HG02798 (cell line): Measurements from ENCODE around the gene HTR1D.
"Not testable (repeated sequence)": the region's sequence is repeated elsewhere in the genome, so short reads cannot be mapped to it uniquely, and the experiment has no call there.

Experiments used
- ATAC-seq: cut with Tn5 transposase; IDR thresholded peaks from one replicate; pipeline ENCODE4 v1.9.1; 2021; ENCODE audit warnings: mild to moderate bottlenecking; ENCODE audit not compliant: unreplicated experiment, poor library complexity

The HTR1D gene

DNA sequence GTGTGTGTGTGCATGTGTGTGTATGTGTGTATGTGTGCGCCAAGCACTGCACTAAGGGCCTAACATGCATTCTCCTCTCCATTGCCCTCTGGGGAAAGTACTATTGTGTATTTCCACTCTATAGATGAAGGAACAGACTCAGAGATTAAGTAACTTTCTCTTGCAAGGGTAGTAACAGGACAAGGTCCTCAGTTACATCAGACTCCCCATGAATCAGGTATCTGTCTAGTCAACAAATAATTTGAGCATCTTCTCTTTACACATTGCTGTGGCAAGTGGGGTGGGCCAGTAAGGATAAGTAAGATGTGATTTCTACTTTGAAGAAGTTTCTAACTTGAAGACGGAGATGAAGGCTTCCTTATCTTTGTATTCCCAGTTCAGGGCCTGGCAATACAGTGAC lies 5.0 kb upstream of the HTR1D start:
- no peak for ATAC-seq

DNA sequence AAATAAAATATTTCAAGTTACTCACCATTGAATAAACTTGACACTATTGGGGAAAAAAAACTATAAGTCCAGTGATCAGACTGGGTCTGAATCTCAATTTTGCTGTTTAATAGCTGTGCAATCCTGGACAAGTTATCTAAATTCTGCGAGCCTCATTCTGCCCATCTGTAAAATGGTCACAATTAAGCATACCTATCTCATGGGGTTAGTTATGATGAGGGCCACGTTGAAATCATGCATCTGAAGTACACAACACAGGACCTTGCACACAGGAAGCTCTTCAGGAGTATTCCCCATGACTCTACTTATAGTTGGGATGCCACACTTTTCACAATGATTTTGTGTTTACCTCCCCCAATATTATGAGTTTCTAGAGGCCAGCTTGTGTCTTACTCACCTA lies 3.8 kb upstream of the HTR1D start:
- ATAC-seq, result no peak

GRCh38 chr1:23216771-23217420 lies 406 bp downstream of the HTR1D start:
- ATAC-seq, result no peak

DNA sequence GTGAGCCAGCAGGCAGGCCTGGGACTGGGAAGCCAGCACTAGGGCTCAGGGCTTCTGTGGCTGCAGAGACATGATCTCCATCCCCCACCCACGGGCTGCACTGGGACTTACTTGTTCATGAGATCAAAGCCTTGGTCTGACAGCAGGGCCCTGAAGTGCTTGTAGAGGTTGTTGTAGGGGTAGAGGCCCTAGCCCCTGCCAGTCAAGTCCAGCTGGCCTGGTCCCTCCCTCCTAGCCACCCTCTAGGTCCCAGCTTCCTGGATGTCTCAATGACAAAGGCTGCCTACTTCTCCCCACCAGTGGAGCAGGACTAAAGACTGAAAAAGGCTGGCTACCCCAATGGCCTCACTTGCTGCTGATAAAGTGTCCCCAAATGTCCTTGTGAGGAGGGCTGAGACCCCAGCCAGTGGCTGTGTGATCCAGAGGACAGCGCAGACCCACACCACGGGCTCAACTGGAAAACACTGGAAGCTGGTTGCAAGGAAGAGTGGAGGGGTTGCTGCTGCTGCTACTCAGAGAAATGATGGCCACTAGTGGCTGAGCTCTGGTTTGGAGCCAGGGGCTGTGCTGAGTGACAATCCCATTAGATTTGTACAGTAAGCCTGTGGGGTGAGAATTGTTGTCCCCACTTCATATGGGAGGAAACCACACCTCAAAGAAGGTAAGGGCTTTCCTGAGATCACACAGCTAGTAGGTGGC lies 1.4 kb downstream of the HTR1D start:
- no peak for ATAC-seq

DNA sequence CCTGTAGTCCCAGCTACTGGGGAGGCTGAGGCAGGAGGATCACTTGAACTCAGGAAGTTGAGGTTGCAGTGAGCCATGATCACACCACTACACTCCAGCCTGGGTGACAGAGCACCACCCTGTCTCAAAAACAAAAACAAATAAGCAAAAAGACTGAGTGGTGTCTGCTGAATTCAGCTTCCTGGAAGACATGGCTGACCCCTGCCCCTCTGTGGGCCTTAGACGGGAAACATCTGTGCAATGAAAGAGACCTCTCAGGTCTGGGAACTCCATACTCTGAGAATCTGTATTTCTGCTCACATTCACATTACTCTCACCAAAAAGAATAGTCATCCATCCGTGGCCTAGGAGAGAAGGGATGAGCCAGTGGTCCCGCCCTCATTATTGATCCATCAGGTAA lies 2.0 kb downstream of the HTR1D start:
- no peak for ATAC-seq

GRCh38 chr1:23214640-23215039 lies 2.7 kb downstream of the HTR1D start:
- ATAC-seq, result no peak

DNA sequence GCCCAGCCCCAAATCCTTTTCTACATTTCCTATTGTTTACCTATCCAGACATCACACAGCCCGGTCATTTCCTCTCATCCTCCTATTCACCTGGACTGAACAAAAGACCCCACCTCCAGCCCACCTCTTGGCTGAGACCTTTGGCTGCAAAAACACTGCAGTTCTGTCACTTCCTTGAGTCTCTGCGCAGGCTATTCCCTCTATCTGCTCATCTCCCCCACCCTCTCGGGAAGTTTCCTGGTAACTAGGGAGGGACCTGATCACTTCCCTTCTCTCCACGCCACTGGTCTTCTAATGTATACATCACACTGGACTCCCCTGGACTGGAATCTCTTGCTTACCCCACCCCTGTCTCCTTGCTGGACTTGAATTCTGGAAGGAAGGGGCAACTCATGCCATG lies 5.3 kb downstream of the HTR1D start:
- ATAC-seq, result no peak

GRCh38 chr1:23210963-23211362 lies 6.3 kb downstream of the HTR1D start:
- ATAC-seq, result no peak

GRCh38 chr1:23210351-23210785 lies 6.9 kb downstream of the HTR1D start:
- ATAC-seq, result no peak

DNA sequence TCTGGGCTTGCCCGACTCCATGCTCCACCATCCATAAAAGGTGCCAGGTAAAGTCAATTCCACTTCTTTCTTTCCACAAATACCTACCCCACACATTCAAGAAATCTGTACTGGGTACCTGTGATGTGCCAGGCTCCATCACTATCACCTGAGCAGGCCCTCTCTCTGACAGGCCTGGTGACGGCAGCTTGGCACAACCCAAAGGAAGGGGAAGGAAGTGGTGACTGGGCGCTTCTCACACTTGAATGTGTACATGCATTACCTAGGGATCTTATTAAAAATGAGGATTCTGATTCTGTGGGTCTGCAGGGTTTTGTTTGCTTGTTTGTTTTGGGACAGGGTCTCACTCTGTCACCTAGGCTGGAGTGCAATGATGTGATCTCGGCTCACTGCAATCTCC lies 7.5 kb downstream of the HTR1D start:
- no peak for ATAC-seq

DNA sequence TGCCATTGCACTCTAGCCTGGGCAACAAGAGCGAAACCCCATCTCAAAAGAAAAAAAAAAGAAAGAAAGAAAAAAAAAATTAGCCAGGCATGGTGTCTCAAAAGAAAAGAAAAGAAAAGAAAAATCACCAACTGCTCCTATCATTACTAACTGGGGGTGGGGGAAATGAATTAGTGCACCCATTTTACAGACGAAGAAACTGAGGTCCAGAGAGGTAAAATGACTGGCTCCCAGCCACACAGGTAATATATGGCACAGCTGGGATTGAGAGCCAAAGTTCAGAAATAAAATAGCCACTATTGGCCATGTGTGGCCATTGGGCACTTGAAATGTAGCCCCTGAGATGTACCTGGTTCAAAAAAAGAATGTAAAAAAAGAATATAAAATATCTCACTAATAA lies 8.8 kb downstream of the HTR1D start:
- no peak for ATAC-seq

GRCh38 chr1:23207733-23208132 lies 9.6 kb downstream of the HTR1D start:
- not testable (repeated sequence) for ATAC-seq

- ATAC-seq, result no peak
Measured at GRCh38 chr1:23202263-23202749, 15.0 kb downstream of the HTR1D start.

DNA sequence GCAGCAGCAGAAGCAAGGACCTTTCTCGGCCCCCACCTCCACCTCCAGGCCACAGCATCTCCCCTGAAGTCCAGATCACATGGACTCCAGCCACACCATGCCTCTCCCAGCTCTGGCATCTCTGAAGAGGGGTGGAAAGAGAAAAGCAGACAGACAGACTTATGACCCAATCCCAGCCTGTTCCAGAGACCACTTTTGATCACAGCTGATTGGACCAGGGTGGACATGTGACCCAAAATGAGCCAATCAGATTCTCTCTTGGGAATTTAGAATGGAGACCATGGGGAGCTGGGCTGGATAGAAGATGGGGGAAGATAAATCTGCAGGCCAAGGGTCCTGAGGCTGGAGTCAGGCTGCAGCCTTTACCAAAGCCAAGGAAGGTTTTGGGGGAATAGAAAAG lies 16.4 kb downstream of the HTR1D start:
- no peak for ATAC-seq

DNA sequence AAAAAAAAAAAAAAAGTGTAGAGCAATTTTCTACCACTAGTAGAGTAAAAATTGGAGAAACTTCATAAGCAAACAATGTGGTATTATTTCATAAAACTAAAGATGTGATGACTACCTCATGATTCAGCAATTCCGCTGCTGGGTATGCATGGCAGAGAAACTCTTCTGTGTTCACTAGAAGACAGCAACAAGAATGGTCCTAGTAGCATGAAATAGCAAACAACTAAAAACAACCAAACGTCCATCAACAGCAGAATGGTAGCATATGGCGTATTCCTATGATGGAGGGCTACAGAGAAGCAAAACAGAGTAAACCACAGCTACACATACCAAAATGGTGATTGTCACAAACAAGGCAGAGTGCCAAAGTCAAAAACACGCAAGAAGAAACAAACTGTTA lies 18.9 kb downstream of the HTR1D start:
- ATAC-seq, result no peak

DNA sequence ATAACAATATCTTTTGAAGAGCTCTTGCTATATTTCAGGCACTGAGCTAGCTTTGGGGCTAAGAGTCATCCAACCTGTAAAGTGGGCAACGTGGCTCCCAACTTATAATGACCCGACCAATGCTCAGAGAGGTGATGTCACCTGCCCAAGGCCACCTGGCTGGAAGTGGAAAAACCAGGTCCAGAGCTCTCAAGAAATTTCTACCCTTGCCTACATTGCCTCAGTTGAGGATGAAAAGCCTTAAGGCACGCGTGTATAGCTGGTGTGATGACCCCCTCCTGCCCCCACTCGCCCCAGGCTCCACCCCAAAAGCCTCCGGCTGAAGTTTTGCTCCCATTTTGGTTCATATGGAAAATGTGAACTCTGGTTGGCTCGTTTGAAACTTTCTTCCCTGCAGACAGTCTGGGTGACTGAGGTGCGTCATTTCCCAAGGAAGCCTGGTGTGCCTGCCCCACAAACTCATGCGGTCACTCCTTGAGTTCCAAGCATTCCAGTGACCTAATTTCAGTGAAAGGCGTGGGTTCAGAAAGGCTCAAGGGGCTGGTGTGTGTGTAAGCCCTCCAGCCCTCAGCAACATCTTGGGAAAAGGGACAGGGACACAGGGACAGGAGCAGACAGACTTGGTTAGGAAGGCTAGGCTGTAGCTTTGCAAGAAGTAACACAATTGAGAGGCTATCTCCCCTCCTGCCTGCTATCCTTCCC lies 20.5 kb downstream of the HTR1D start:
- ATAC-seq, result no peak

GRCh38 chr1:23194119-23194984 lies 22.9 kb downstream of the HTR1D start:
- ATAC-seq, result no peak

DNA sequence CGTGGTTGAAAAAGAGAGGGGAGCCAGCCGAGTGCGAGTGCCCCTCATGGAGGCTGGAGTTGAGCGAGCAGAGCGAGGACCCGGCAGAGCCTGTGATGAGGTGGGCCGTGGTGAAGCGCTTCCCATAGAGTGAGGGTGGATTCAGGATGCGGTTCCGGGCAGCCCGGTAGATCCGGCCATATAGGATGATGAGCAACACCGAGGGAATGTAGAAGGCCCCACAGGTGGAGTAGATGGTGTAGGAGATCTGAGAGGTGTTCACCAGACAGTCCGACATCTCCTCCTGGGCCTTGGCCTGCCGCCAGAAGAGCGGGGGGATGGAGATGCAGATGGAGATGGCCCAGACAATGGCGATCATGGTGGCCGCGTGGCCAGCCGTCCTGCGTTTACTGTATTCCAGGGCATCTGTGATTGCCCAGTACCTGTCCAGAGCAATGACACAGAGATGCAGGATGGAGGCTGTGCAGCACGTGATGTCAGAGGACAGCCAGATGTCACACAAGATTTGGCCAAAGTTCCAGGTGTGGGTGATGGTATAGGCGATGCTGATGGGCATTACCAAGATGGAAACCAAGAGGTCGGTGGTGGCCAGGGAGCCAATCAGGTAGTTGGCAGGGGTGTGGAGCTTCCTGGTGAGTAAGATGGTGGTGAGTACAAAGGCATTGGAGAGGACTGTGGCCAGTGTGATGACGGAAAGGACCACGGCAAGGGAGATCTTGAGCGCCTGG lies 23.7 kb downstream of the HTR1D start:
- ATAC-seq, result no peak

- no peak for ATAC-seq
Measured at GRCh38 chr1:23191199-23191598, 26.1 kb downstream of the HTR1D start.

DNA sequence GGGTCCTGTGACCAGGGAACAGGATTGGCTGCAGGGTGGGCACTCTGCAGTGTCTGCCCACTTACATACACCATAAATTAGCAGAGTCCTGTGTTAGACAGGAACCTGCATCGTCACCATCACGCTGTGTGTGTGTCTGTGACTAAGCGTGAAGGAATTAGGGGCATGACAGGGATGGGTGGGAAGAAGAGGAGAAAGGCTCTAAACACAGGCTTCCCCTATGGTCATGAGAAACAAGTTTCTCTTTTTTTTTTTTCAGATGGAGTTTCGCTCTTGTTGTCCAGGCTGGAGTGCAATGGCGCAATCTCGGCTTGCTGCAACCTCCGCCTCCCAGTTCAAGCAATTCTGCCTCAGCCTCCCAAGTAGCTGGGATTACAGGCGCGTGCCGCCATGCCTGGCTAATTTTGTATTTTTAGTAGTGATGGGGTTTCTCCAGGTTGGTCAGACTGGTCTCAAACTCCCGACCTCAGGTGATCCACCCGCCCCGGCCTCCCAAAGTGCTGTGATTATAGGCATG lies 28.3 kb downstream of the HTR1D start:
- ATAC-seq, result not testable (repeated sequence)
